Hepatocyte (in vitro differentiated cells): ENCODE measurements around the gene TKT. TPM values are rescaled to one million over a fixed set of nuclear protein-coding genes. Genes with fewer than 3 reads are reported as not detected.

Source experiments
- DNase-seq: peaks from one replicate; pipeline ENCODE4 v3.0.0-alpha.2; 2016; ENCODE audit warnings: low spot score
- H2AFZ ChIP-seq: fragments of 200-600 bp; sonication (generic); 2 replicates; pipeline ENCODE4 v1.6.0; 2016; ENCODE audit warnings: antibody characterized with exemption, mild to moderate bottlenecking
- H3K27ac ChIP-seq: fragments of 200-600 bp; sonication (generic); 2 replicates; pipeline ENCODE4 v1.5.1; 2016; ENCODE audit warnings: mild to moderate bottlenecking
- H3K27me3 ChIP-seq: fragments of 200-600 bp; sonication (generic); 2 replicates; pipeline ENCODE4 v1.6.1; 2016
- H3K36me3 ChIP-seq: fragments of 200-600 bp; sonication (generic); replicated peaks from 2 replicates; pipeline ENCODE4 v1.5.1; 2016; ENCODE audit warnings: low read depth; ENCODE audit not compliant: insufficient read depth
- H3K4me1 ChIP-seq: fragments of 200-600 bp; sonication (generic); 2 replicates; pipeline ENCODE4 v1.5.1; 2016; ENCODE audit warnings: mild to moderate bottlenecking, moderate library complexity; ENCODE audit not compliant: insufficient read depth
- H3K4me2 ChIP-seq: fragments of 200-600 bp; sonication (generic); 2 replicates; pipeline ENCODE4 v1.6.0; 2016
- H3K4me3 ChIP-seq: fragments of 200-600 bp; sonication (generic); 2 replicates; pipeline ENCODE4 v1.5.1; 2016; ENCODE audit warnings: mild to moderate bottlenecking
- H3K79me2 ChIP-seq: fragments of 200-600 bp; sonication (generic); 2 replicates; pipeline ENCODE4 v1.6.0; 2017; ENCODE audit warnings: mild to moderate bottlenecking
- H3K9me2 ChIP-seq: fragments of 200-600 bp; sonication (generic); replicated peaks from 2 replicates; pipeline ENCODE4 v1.6.0; 2017; ENCODE audit warnings: mild to moderate bottlenecking; ENCODE audit not compliant: insufficient read depth
- H3K9me3 ChIP-seq: fragments of 200-600 bp; sonication (generic); 2 replicates; pipeline ENCODE4 v1.5.1; 2016; ENCODE audit warnings: low read depth, mild to moderate bottlenecking
- H4K20me1 ChIP-seq: fragments of 200-600 bp; sonication (generic); 2 replicates; pipeline ENCODE4 v1.6.0; 2016; ENCODE audit warnings: mild to moderate bottlenecking; ENCODE audit not compliant: insufficient read depth, poor library complexity, severe bottlenecking
- EZH2 ChIP-seq: fragments of 200-600 bp; sonication (generic); IDR thresholded peaks from 2 replicates; pipeline ENCODE4 v1.6.1; 2016; ENCODE audit warnings: antibody characterized with exemption, mild to moderate bottlenecking, borderline replicate concordance
- EZH2phosphoT487 ChIP-seq: fragments of 200-600 bp; sonication (generic); IDR thresholded peaks from one replicate; pipeline ENCODE4 v1.6.1; 2018; ENCODE audit warnings: antibody characterized with exemption, mild to moderate bottlenecking, low read depth, moderate library complexity; ENCODE audit not compliant: unreplicated experiment, severe bottlenecking
- WGBS: methylation state at CpG from one replicate; pipeline ENCODE4 v1.1.6; 2016; ENCODE audit warnings: low lambda C conversion rate; ENCODE audit errors: missing lambda C conversion rate; 5-methylcytosine and 5-hydroxymethylcytosine counted together
- polyA plus RNA-seq: library from polyadenylated mRNA; unstranded; fragments of >200 nt; fragmentation: Nextera tagmentation; extraction: Ambion mirVana; gene quantifications from 2 replicates; pipeline ENCODE4 v1.2.1, GENCODE V29; 2016
- total RNA-seq: library from RNA; depleted of rRNA; stranded (reverse); fragments of >200 nt; gene quantifications from 2 replicates; pipeline ENCODE4 v1.2.3, GENCODE V29; 2014
- TF ChIP-seq, protein P1 (sequence below): fragments of 200-600 bp; sonication (generic); IDR thresholded peaks from 2 replicates; pipeline ENCODE4 v1.5.1; 2016; ENCODE audit warnings: antibody characterized with exemption, mild to moderate bottlenecking; ENCODE audit not compliant: poor library complexity

TKT gene
- total and polyA plus RNA-seq, 2 experiments from 2014 or later = 149 to 265 TPM

DNA sequence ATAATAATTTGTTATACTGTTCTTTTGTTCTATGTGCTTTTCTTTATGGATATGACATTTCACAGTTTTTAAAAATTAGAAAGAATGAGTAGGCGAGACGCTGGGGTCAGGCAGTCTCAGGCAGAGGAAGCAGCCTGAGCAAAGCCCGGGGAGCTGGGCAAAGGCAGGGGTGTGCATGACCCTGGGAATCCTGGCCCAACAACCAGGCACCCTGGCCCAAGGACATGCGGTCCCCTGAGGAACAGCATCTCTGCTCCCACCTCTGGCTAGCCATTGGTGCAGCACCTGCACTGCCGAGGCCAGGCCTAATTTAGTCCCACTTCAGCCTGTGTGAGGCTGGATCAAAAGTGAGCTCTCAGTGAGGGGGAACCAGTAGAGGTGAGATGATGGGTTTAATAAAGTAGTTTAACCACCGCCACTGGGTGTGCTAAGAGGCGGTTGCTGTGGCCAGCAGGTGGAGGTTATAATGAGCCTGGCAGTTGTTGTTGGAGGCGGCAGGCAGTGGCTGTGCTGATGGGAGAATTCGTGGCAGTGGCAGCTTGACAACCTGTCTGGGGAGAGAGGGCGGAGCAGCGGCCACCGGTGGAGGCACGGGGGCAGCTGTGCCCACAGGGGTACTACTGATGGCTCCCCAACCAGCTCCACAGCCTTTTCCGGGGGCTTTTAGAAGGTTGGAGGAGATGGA lies 53.3 kb downstream of the TKT start:
- no peaks in the 10 kb centered on the region for H3K9me3 ChIP-seq
- no peaks in the 10 kb centered on the region for H3K9me2 ChIP-seq
- no peak overlapping the region for H3K4me3 ChIP-seq
- no peak overlapping the region for H3K4me2 ChIP-seq
- TF ChIP-seq EZH2phosphoT487 (no peak), EZH2 (no peak)
- TF ChIP-seq, protein P1, sequence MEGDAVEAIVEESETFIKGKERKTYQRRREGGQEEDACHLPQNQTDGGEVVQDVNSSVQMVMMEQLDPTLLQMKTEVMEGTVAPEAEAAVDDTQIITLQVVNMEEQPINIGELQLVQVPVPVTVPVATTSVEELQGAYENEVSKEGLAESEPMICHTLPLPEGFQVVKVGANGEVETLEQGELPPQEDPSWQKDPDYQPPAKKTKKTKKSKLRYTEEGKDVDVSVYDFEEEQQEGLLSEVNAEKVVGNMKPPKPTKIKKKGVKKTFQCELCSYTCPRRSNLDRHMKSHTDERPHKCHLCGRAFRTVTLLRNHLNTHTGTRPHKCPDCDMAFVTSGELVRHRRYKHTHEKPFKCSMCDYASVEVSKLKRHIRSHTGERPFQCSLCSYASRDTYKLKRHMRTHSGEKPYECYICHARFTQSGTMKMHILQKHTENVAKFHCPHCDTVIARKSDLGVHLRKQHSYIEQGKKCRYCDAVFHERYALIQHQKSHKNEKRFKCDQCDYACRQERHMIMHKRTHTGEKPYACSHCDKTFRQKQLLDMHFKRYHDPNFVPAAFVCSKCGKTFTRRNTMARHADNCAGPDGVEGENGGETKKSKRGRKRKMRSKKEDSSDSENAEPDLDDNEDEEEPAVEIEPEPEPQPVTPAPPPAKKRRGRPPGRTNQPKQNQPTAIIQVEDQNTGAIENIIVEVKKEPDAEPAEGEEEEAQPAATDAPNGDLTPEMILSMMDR = no peak
- no peaks in the 10 kb centered on the region for H3K36me3 ChIP-seq
- no peaks in the 10 kb centered on the region for H3K4me1 ChIP-seq
- DNase-seq = no peak
- WGBS = 81% methylated on average over 14 of the region's 14 CpGs
- H3K27me3 ChIP-seq = no peaks in the 10 kb centered on the region
- H3K79me2 ChIP-seq = no peaks in the 10 kb centered on the region
- no peaks in the 10 kb centered on the region for H4K20me1 ChIP-seq
- H3K27ac ChIP-seq = no peak overlapping the region
- no peak overlapping the region for H2AFZ ChIP-seq

- Histone ChIP-seq H3K36me3 (no peaks in the 10 kb centered on the region), H3K4me2 (no peak overlapping the region), H3K4me1 (no peaks in the 10 kb centered on the region), H3K27ac (no peak overlapping the region), H3K9me2 (no peaks in the 10 kb centered on the region), H2AFZ (no peak overlapping the region), H3K79me2 (no peaks in the 10 kb centered on the region), H3K27me3 (no peaks in the 10 kb centered on the region), H3K4me3 (no peak overlapping the region), H4K20me1 (no peaks in the 10 kb centered on the region), H3K9me3 (no peaks in the 10 kb centered on the region)
- WGBS = 91% methylated on average over 19 of the region's 19 CpGs
- DNase-seq = no peak
- TF ChIP-seq, protein P1 = no peak
- TF ChIP-seq EZH2 = no peak
Observed at GRCh38 chr3:53200501-53201498, 55.0 kb downstream of the TKT start.

- Histone ChIP-seq H3K9me3 (no peaks in the 10 kb centered on the region), H3K4me2 (no peak overlapping the region), H3K9me2 (no peaks in the 10 kb centered on the region), H3K36me3 (no peaks in the 10 kb centered on the region), H3K4me1 (no peaks in the 10 kb centered on the region), H3K27me3 (no peaks in the 10 kb centered on the region), H4K20me1 (no peaks in the 10 kb centered on the region), H3K27ac (no peak overlapping the region), H3K79me2 (no peaks in the 10 kb centered on the region), H3K4me3 (no peak overlapping the region), H2AFZ (no peak overlapping the region)
- DNase-seq = no peak
- no peak for TF ChIP-seq EZH2phosphoT487
- WGBS = 84% methylated on average over 3 of the region's 3 CpGs
Observed at GRCh38 chr3:53199834-53200233, 56.0 kb downstream of the TKT start.

- no peak for DNase-seq
- H3K79me2 ChIP-seq = no peaks in the 10 kb centered on the region
- no peak overlapping the region for H3K27ac ChIP-seq
- H2AFZ ChIP-seq = no peak overlapping the region
- TF ChIP-seq, protein P1 = no peak
- TF ChIP-seq EZH2phosphoT487 = no peak
- no peak for TF ChIP-seq EZH2
- 84% methylated on average over 6 of the region's 7 CpGs for WGBS
- no peaks in the 10 kb centered on the region for H3K9me2 ChIP-seq
- H3K9me3 ChIP-seq = no peaks in the 10 kb centered on the region
- H3K27me3 ChIP-seq = no peaks in the 10 kb centered on the region
- H3K36me3 ChIP-seq = no peaks in the 10 kb centered on the region
- no peak overlapping the region for H3K4me2 ChIP-seq
- no peaks in the 10 kb centered on the region for H3K4me1 ChIP-seq
- no peaks in the 10 kb centered on the region for H4K20me1 ChIP-seq
- H3K4me3 ChIP-seq = no peak overlapping the region
Observed at GRCh38 chr3:53198996-53199395, 56.8 kb downstream of the TKT start.
